ENCODE results near the gene VAV3. TPM values are rescaled to one million over a fixed set of nuclear protein-coding genes. Genes with fewer than 3 reads are reported as not detected.

VAV3 gene
- total and polyA plus RNA-seq, 4 donors: 1.7 to 14.4 (median 7.6) TPM

DNA sequence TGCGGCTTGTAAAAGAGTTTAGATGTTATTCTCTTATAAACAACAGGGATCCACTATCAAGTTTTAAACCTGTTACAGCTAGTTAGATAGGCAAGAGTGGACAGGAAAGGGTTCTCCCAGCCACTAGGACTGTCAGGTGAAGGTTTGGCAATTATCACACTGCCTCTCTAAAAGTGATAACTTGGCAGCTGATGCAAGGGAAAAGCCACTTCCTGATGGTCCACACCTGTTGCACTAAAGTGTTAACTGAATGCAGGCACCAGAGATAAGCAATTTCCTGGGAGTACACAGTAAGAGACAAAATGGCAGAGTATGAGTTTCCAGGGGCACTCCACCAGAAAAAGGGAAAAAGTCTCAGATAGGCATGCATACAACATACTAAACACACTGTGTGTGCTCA, 99.4 kb downstream of the VAV3 start:
- ATAC-seq (ENCODE audit: insufficient read depth, low FRiP score) (no peak), DNase-seq (no peak)
- H3K4me3 ChIP-seq: no peak overlapping the region
- no peak overlapping the region for H3K9ac ChIP-seq (ENCODE audit: insufficient read depth in 1 of 2, low read length in 2 of 2)
- H3K36me3 ChIP-seq (ENCODE audit: control insufficient read depth in 4 of 4, insufficient read depth in 4 of 4, low read length in 4 of 4): no peaks in the 10 kb centered on the region
- TF ChIP-seq, protein P1, sequence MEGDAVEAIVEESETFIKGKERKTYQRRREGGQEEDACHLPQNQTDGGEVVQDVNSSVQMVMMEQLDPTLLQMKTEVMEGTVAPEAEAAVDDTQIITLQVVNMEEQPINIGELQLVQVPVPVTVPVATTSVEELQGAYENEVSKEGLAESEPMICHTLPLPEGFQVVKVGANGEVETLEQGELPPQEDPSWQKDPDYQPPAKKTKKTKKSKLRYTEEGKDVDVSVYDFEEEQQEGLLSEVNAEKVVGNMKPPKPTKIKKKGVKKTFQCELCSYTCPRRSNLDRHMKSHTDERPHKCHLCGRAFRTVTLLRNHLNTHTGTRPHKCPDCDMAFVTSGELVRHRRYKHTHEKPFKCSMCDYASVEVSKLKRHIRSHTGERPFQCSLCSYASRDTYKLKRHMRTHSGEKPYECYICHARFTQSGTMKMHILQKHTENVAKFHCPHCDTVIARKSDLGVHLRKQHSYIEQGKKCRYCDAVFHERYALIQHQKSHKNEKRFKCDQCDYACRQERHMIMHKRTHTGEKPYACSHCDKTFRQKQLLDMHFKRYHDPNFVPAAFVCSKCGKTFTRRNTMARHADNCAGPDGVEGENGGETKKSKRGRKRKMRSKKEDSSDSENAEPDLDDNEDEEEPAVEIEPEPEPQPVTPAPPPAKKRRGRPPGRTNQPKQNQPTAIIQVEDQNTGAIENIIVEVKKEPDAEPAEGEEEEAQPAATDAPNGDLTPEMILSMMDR (IDR thresholded peaks at IDR 0.05; ENCODE audit: control extremely low read depth, extremely low read depth): no peak
- H3K27ac ChIP-seq (ENCODE audit: low read depth in 1 of 2, low read length in 1 of 2): no peak overlapping the region
- H3K9me3 ChIP-seq (ENCODE audit: control insufficient read depth in 4 of 4, insufficient read depth in 3 of 4, low read length in 3 of 4): no peaks in the 10 kb centered on the region
- 94 to 96% methylated on average over 1 of the region's 1 CpG for WGBS, 2 donors
- no peaks in the 10 kb centered on the region for H3K27me3 ChIP-seq (ENCODE audit: control insufficient read depth in 3 of 3, insufficient read depth in 3 of 3, low read length in 2 of 3)
- peaks cover 0 to 4% (median 0%) of the 10 kb centered on the region in 5 donors for H3K4me1 ChIP-seq (ENCODE audit: control insufficient read depth in 5 of 5, insufficient read depth in 5 of 5, low read length in 5 of 5)

DNA sequence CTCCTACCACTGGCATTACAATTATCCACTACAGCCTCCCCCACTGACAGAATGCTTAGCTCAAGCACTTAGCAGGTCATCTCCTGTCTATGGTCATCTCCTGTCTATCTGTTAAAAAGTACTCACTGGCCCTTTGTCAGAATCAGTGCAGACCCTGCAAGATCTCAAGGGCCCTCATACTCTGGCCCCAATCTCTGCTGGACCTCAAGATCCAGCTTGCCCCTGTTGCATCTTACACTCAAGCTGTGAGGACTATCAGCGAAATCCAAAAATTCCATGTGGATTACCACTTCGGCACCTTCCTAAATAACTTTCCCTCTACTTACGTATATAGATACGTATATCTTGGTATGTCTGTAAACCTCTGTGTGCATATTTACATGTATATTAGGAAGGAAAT, 101.6 kb downstream of the VAV3 start:
- no peak for ATAC-seq (ENCODE audit: insufficient read depth, low FRiP score)
- H3K9ac ChIP-seq (ENCODE audit: insufficient read depth in 1 of 2, low read length in 2 of 2): no peak overlapping the region
- H3K27me3 ChIP-seq (ENCODE audit: control insufficient read depth in 3 of 3, insufficient read depth in 3 of 3, low read length in 2 of 3): no peaks in the 10 kb centered on the region
- TF ChIP-seq, protein P1 (IDR thresholded peaks at IDR 0.05; ENCODE audit: control extremely low read depth, extremely low read depth): no peak
- no peak overlapping the region for H3K4me3 ChIP-seq
- WGBS, 2 donors: 96 to 99% methylated on average over 4 of the region's 4 CpGs
- no peak overlapping the region for H3K27ac ChIP-seq (ENCODE audit: low read depth in 1 of 2, low read length in 1 of 2)
- no peaks in the 10 kb centered on the region for H3K9me3 ChIP-seq (ENCODE audit: control insufficient read depth in 4 of 4, insufficient read depth in 3 of 4, low read length in 3 of 4)
- peaks cover 0 to 4% (median 0%) of the 10 kb centered on the region in 5 donors for H3K4me1 ChIP-seq (ENCODE audit: control insufficient read depth in 5 of 5, insufficient read depth in 5 of 5, low read length in 5 of 5)
- DNase-seq: no peak
- no peaks in the 10 kb centered on the region for H3K36me3 ChIP-seq (ENCODE audit: control insufficient read depth in 4 of 4, insufficient read depth in 4 of 4, low read length in 4 of 4)

- DNase-seq: peak in 2 of 3 donors; percentile 28 to 37
- Histone ChIP-seq H3K4me1 (ENCODE audit: control insufficient read depth in 5 of 5, insufficient read depth in 5 of 5, low read length in 5 of 5) (peaks cover 0 to 4% (median 0%) of the 10 kb centered on the region in 5 donors), H3K9me3 (ENCODE audit: control insufficient read depth in 4 of 4, insufficient read depth in 3 of 4, low read length in 3 of 4) (no peaks in the 10 kb centered on the region), H3K9ac (ENCODE audit: insufficient read depth in 1 of 2, low read length in 2 of 2) (no peak overlapping the region), H3K27ac (ENCODE audit: low read depth in 1 of 2, low read length in 1 of 2) (no peak overlapping the region), H3K4me3 (no peak overlapping the region), H3K27me3 (ENCODE audit: control insufficient read depth in 3 of 3, insufficient read depth in 3 of 3, low read length in 2 of 3) (no peaks in the 10 kb centered on the region), H3K36me3 (ENCODE audit: control insufficient read depth in 4 of 4, insufficient read depth in 4 of 4, low read length in 4 of 4) (no peaks in the 10 kb centered on the region)
- peak; percentile 34 for ATAC-seq (ENCODE audit: insufficient read depth, low FRiP score)
- WGBS, 2 donors: 57 to 67% methylated on average over 2 of the region's 2 CpGs
- TF ChIP-seq, protein P1 (IDR thresholded peaks at IDR 0.05; ENCODE audit: control extremely low read depth, extremely low read depth): no peak
Measured at GRCh38 chr1:107862064-107862463, 102.9 kb downstream of the VAV3 start.

DNA sequence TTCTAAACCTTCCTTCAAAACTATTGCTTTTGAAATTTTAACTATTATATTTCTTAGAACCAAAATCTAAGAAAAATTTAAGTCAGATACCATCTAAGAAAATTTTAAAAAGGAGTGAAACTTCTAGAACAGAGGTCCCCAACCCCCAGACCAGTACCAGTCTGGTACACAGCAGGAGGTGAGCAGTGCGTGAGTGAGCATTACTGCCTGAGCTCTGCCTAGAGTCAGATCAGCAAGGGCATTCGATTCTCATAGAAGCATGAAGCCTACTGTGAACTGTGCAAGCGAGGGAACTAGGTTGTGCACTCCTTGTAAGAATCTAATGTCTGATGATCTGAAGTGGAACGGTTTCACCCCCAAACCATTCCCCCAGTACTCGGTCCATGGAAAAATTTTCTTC, 106.7 kb downstream of the VAV3 start:
- no peak overlapping the region for H3K27ac ChIP-seq (ENCODE audit: low read depth in 1 of 2, low read length in 1 of 2)
- H3K4me1 ChIP-seq (ENCODE audit: control insufficient read depth in 5 of 5, insufficient read depth in 5 of 5, low read length in 5 of 5): no peaks in the 10 kb centered on the region
- ATAC-seq (ENCODE audit: insufficient read depth, low FRiP score) (no peak), DNase-seq (no peak)
- WGBS, 2 donors: 96% methylated on average over 5 of the region's 5 CpGs
- no peak overlapping the region for H3K4me3 ChIP-seq
- H3K9me3 ChIP-seq (ENCODE audit: control insufficient read depth in 4 of 4, insufficient read depth in 3 of 4, low read length in 3 of 4): no peaks in the 10 kb centered on the region
- H3K36me3 ChIP-seq (ENCODE audit: control insufficient read depth in 4 of 4, insufficient read depth in 4 of 4, low read length in 4 of 4): no peaks in the 10 kb centered on the region
- no peak overlapping the region for H3K9ac ChIP-seq (ENCODE audit: insufficient read depth in 1 of 2, low read length in 2 of 2)
- H3K27me3 ChIP-seq (ENCODE audit: control insufficient read depth in 3 of 3, insufficient read depth in 3 of 3, low read length in 2 of 3): no peaks in the 10 kb centered on the region
- TF ChIP-seq, protein P1 (IDR thresholded peaks at IDR 0.05; ENCODE audit: control extremely low read depth, extremely low read depth): no peak
